Osteocyte (in vitro differentiated cells): ENCODE measurements around the gene MGST2. TPM values are rescaled to one million over a fixed set of nuclear protein-coding genes. Genes with fewer than 3 reads are reported as not detected.

ENCODE experiments used
- DNase-seq: peaks from one replicate; pipeline ENCODE4 v3.0.0; 2021; ENCODE audit warnings: mixed read lengths; ENCODE audit not compliant: unreplicated experiment; ENCODE audit errors: extremely low spot score
- H3K27ac Mint-ChIP-seq: one replicate; pipeline ENCODE4 v1.8.0; 2021; ENCODE audit warnings: mild to moderate bottlenecking, mixed read lengths; ENCODE audit not compliant: unreplicated experiment
- H3K27me3 Mint-ChIP-seq: one replicate; pipeline ENCODE4 v1.8.0; 2021; ENCODE audit warnings: mixed read lengths; ENCODE audit not compliant: unreplicated experiment
- H3K36me3 Mint-ChIP-seq: one replicate; pipeline ENCODE4 v1.8.0; 2021; ENCODE audit warnings: mixed read lengths; ENCODE audit not compliant: unreplicated experiment
- H3K4me1 Mint-ChIP-seq: one replicate; pipeline ENCODE4 v1.8.0; 2021; ENCODE audit warnings: mixed read lengths; ENCODE audit not compliant: unreplicated experiment
- H3K4me3 Mint-ChIP-seq: one replicate; pipeline ENCODE4 v1.8.0; 2021; ENCODE audit warnings: mild to moderate bottlenecking, moderate library complexity, mixed read lengths; ENCODE audit not compliant: unreplicated experiment
- H3K9me3 Mint-ChIP-seq: one replicate; pipeline ENCODE4 v1.8.0; 2021; ENCODE audit warnings: mixed read lengths; ENCODE audit not compliant: unreplicated experiment
- total RNA-seq: library from RNA; stranded (reverse); gene quantifications from 2 replicates; pipeline ENCODE4 v1.2.1, GENCODE V29; 2021
- TF ChIP-seq, protein P1 (sequence below): fragments of 200-600 bp; sonication (generic); IDR thresholded peaks from 2 replicates; pipeline ENCODE4 v1.5.0; 2021; ENCODE audit warnings: antibody characterized with exemption, mild to moderate bottlenecking, moderate library complexity

MGST2 gene
- total RNA-seq, 1 donor from 2014 or later, result 29.9 TPM

DNA sequence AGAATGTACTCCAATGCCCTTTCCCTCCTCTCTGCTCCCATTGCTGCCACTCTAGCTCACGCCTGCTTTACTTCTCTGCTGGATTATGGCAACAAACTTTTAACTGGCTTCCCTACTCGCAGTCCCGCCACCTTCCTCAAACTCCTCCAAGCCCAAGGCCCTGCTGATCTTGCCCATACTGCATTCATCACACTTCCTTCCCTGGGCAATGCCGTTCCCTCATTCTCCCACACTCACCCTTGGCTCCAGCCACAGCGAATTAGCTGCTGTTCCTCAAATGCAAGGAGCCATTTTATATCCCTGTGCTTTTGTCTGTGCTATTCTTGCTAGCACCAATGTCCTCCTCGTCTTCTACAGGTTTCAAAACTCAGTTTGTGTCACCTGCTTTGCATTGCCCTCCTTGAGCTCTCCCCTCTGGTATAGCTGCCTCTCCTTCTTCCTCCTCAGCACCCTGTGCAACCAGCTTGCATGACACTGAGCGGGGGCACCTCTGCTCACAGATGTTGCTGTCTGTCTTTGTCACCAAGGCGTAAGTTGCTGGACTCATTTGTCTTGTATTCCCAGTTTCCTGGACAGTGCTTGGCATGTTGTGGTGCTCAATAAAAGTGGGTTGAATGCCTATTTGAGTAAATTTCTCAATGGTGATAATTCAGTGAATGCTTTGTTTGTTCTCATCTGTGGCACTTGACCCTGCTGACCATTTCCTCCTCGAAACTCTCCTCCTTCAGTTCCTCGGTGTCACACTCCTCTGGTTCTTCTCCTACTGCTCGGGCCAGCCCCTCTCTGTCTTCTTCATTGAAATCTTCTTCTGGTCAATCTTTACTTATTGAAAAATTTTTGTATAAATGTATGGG lies 22.4 kb upstream of the MGST2 start:
- H3K4me1 Mint-ChIP-seq, result peaks cover 4% of the 10 kb centered on the region
- H3K36me3 Mint-ChIP-seq, result no peaks in the 10 kb centered on the region
- no peak overlapping the region for H3K27ac Mint-ChIP-seq
- peaks cover 6% of the 10 kb centered on the region for H3K9me3 Mint-ChIP-seq
- TF ChIP-seq, protein P1, sequence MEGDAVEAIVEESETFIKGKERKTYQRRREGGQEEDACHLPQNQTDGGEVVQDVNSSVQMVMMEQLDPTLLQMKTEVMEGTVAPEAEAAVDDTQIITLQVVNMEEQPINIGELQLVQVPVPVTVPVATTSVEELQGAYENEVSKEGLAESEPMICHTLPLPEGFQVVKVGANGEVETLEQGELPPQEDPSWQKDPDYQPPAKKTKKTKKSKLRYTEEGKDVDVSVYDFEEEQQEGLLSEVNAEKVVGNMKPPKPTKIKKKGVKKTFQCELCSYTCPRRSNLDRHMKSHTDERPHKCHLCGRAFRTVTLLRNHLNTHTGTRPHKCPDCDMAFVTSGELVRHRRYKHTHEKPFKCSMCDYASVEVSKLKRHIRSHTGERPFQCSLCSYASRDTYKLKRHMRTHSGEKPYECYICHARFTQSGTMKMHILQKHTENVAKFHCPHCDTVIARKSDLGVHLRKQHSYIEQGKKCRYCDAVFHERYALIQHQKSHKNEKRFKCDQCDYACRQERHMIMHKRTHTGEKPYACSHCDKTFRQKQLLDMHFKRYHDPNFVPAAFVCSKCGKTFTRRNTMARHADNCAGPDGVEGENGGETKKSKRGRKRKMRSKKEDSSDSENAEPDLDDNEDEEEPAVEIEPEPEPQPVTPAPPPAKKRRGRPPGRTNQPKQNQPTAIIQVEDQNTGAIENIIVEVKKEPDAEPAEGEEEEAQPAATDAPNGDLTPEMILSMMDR, result no peak
- DNase-seq, result no peak
- no peak overlapping the region for H3K4me3 Mint-ChIP-seq
- no peaks in the 10 kb centered on the region for H3K27me3 Mint-ChIP-seq

DNA sequence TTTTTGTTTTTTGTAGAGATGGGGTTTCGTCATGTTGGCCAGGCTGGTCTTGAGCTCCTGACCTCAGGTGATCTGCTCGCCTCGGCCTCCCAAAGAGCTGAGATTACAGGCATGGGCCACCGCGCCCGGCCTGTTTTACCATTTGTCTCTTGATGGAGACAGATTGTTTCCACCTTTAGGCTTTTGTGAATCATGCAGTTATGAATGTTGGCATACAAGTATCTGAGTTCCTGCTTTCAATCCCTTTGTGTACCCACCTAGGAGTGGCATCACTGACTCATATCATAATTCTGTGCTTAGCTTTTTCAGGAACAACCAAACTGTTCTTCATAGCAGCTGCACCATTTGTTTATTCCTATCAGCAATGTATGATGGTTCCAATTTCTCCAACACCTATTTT lies 20.2 kb upstream of the MGST2 start:
- TF ChIP-seq, protein P1, result no peak
- Mint-ChIP-seq H3K27me3 (no peaks in the 10 kb centered on the region), H3K4me3 (no peak overlapping the region), H3K36me3 (no peaks in the 10 kb centered on the region), H3K27ac (no peak overlapping the region), H3K9me3 (no peaks in the 10 kb centered on the region), H3K4me1 (peaks cover 4% of the 10 kb centered on the region)
- DNase-seq, result no peak

DNA sequence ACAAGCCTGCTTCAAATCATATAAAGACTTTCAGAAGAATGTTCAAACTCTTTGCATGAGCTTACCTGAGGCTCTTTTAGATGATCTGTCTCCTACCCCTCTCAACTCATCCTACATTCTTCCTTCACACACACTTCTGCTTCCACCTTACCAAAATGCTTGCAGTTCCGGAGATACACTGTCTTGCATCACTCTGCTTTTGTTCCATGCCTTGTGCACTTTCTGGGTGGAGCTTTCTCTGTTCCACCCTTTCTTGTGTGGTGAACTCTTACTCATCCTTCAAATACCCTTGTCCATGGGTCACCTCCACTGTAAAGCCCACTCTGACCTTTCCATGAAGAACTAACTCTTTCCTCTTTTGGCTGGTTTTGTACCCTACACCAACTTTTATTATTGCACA lies 18.4 kb upstream of the MGST2 start:
- Mint-ChIP-seq H3K9me3 (no peaks in the 10 kb centered on the region), H3K4me1 (peaks cover 8% of the 10 kb centered on the region), H3K36me3 (no peaks in the 10 kb centered on the region), H3K27me3 (no peaks in the 10 kb centered on the region), H3K27ac (no peak overlapping the region), H3K4me3 (no peak overlapping the region)
- DNase-seq, result no peak
- TF ChIP-seq, protein P1, result no peak

DNA sequence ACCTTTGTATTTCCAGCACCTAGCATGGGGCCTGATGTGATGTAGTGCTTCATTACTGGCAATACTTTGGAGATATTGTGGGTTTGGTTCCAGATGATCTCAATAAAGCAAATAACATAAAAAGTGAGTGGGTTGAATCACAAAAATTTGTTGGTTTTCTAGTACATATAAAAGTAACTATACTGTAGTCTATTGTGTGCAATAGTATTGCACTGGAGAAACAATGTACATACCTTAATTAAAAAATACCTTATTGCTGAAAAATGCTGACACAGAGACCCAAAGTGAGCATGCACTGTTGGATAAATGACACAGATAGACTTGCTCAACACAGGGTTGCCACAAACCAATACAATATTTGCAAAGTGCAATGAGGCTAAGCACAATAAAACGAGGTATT lies 17.7 kb upstream of the MGST2 start:
- Mint-ChIP-seq H3K27ac (no peak overlapping the region), H3K4me1 (peaks cover 4% of the 10 kb centered on the region), H3K27me3 (peaks cover 2% of the 10 kb centered on the region), H3K9me3 (no peaks in the 10 kb centered on the region), H3K4me3 (no peak overlapping the region), H3K36me3 (no peaks in the 10 kb centered on the region)
- DNase-seq, result no peak
- TF ChIP-seq, protein P1, result no peak

DNA sequence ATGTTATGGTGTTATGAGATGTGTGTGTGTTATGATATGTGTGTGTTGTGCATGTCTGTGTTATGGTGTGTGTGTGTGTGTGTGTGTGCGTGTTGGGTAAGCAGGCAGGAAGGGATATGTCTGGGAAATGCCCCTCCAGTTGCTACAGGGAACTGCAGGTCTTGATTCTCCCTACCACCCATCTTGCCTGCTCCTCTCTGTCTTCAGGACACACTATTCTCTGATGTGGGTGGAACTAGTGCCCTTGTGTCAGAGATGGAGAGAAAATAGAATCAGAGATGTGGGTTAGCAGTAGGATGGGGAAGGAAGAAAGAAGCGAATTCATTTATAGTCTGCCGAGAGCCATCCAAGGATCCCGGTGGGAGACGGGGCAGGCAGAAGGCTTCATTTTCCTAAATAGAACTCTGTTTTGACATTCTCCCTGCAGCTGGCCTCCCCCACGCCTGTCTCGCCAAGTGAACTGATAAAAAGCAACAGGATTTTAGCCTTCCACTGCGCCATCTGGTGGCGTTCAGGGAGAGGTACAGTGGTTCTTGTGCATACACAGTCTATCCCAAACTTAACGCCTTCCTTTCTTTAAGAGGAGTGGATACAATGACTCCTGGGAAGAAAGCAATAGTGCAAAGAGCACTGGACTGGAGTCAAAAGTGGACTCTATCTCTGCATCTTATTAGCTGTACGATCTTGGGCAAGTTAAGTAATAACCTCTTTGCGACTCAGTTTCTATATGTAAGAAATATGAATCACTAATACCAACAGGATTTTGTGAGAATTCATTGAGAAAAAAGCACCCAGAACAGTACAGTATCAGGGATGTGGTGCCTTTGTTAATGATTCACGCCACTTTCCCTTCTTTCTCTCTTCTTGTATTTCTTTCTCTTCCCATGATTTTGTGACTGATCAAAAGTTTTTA lies 14.1 kb upstream of the MGST2 start:
- Mint-ChIP-seq H3K4me3 (no peak overlapping the region), H3K27me3 (peaks cover 15% of the 10 kb centered on the region), H3K36me3 (no peaks in the 10 kb centered on the region), H3K4me1 (peaks cover 4% of the 10 kb centered on the region), H3K27ac (no peak overlapping the region), H3K9me3 (no peaks in the 10 kb centered on the region)
- TF ChIP-seq, protein P1, result peak; percentile 94
- DNase-seq, result peak; percentile 88
